NCI-H2171 (cell line): ENCODE data around the gene KRTCAP2.
"Not testable (repeated sequence)": the region's sequence is repeated elsewhere in the genome, so short reads cannot be mapped to it uniquely, and the experiment has no call there.

Source experiments
- DNase-seq: peaks from one replicate; lab custom pipeline; 2025; lab: John Stamatoyannopoulos, UW

Gene KRTCAP2

GRCh38 chr1:155199792-155200191, 26.7 kb upstream of the KRTCAP2 start:
- no peak for DNase-seq

DNA sequence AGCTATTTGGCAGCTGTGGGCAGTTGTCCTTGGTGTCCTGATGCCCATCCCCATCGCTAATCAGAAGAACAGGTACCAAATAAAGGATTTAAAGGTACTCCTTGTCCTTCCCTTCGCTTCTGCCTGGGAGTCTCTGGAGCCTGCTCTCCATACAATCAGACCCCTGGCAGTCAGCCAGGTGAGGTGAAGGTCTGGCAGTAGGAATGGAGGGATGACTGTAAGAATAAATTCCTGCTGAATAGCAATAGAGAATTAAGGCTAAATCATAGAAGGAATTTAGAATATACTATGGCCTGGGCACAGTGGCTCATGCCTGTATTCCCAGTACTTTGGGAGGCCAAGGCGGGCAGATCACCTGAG, 25.4 kb upstream of the KRTCAP2 start:
- DNase-seq = no peak

- DNase-seq = no peak
Observed at GRCh38 chr1:155197901-155198546, 24.9 kb upstream of the KRTCAP2 start.

DNA sequence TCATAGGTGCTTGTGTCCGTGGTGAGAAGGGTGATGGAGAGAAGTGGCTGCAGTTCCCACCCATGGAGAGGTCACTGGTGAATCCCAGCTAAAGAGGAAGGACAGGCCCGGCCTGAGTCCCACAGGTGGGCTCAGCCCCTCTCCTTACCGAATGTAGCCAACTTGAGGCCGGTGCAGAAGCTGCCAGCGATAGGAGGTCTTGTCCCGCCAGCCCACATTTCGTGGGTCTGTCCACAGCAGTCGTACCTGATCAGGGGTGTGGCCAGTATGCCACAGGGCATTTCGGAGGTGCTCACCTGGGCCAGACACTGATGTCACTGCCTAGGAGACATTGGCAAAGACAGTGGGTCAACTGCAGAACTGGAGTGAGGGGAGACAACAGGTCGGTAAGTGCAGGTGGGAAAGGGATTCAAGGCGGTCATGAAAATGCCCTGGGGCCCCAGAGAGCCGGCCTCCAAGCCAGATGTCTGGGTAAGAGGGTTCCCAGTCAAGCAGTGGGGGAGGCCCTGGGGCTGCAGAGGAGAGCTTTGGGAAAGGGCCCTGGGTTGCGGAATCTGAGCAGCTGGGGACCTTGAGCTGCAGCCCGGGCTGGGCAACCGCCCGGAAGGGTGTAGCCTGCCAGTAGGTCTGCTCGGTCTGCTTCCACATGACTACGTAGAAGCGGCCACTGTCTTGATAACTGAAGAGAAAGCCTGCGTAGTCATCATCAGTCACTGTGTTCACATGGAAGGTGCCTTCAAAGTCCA, 24.0 kb upstream of the KRTCAP2 start:
- DNase-seq = no peak

DNA sequence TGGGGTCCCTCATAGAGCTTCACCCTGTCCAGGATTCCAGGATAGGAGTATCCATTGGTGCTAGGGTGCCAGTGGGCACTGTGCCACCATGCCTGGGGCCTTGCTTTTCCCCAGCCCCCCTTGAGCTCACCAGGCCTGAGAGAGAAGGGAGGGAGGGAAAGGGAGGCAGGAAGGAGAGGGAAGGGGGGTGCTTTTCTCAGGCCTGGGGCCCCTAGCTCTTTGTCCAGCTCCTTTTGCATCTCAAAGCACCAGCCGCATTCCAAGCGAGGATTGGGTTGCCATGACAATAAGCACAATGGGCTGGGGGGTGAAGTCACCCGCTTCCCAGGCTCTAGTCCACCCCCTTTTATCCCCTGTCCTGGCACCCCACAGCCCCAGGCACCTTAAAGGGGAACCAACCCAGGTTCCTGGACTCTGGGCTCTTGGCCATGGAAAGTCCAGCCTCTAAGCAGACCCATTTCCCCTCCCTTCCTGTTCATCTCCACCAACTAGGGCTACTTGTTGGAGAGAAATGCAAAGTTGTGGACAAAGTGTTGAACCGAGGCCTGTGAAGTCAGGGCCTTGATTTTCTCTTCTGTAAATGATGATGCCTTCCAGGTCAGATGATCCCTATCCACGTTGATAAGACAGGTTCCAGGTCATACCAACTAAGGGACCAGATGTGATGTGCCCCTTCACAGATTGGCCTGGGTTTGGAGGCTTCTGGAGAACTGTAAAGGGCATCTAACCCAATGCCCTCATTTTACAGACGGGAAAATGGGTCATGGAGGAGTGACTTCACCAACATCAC, 23.2 kb upstream of the KRTCAP2 start:
- no peak for DNase-seq

- no peak for DNase-seq
Observed at GRCh38 chr1:155195201-155196102, 22.3 kb upstream of the KRTCAP2 start.

DNA sequence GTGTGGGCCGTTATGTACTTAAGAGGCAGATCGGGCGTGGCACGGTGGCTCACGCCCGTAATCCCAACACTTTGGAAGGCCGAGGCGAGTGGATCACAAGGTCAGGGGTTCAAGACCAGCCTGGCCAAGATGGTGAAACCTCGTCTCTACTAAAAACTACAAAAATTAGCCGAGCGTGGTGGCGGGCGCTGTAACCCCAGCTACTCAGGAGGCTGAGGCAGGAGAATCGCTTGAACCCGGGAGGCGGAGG, 20.8 kb upstream of the KRTCAP2 start:
- not testable (repeated sequence) for DNase-seq

DNA sequence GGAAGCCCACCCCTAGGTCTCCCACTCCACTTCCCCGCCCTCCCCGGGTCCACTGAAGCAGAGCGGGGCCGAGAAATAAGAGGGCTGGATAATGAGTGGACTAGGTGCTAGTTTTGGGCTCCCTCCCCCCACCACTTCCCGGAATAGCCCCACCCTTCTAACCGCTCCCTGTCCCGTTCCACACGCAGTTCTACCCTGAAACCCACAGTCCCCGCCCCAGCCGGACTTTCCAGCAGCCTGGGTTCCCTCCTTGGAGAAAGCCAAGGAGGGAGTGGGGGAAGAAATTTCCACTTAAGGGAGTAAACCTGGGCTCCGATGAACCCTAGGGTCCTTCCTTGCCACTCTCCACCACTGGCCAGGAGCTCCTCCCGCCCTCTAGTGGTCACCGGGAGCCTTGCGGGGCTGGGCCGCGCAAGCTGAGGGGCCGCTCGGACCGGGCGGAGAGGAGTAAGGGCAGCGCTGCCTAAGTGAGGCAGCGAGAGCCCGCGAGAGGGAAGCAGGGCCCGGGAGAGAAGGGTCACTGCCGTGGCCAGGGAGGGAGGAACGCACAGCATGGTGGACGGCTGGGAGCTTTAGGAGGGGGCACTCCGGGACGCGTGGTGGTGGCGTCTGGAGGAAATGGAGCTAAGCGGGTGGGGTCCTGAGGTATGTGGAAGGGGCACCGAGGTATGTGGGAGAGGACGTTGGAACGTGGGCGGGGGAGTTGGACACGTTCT, 20.3 kb upstream of the KRTCAP2 start:
- DNase-seq = peak; percentile 49

- DNase-seq = peak; percentile 45
Observed at GRCh38 chr1:155192346-155193274, 19.5 kb upstream of the KRTCAP2 start.

- DNase-seq = no peak
Observed at GRCh38 chr1:155191904-155192303, 18.8 kb upstream of the KRTCAP2 start.

DNA sequence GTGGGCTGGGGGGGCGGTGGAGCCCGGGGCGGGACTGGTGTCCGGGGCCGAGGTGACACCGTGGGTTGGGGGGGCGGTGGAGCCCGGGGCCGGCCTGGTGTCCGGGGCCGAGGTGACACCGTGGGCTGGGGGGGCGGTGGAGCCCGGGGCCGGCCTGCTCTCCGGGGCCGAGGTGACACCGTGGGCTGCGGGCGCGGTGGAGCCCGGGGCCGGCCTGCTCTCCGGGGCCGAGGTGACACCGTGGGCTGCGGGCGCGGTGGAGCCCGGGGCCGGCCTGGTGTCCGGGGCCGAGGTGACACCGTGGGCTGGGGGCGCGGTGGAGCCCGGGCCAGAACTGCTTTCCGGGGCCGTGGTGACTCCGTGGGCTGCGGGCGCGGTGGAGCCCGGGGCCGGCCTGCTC, 16.8 kb upstream of the KRTCAP2 start:
- DNase-seq = not testable (repeated sequence)

- no peak for DNase-seq
Observed at GRCh38 chr1:155188268-155188667, 15.2 kb upstream of the KRTCAP2 start.

DNA sequence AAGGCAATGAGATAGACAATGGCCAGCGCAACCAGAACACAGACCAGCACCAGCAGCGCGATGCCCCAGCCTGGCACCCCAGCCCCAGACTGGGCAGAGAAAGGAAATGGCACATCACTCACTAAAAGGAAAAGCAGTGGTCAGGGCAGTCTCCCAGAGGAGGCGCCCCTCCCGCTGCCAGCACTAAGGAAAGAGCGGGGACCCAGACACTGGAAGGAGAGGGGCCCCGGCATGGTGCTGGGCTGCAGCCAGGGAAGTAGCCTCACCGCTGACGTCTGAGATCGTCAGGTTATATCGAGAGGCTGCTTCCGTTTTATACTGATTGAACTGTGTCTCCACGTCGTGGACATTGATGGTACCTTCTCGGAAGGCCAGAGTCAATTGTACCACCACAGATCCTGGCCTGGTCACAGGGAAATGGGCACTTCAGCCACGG, 14.4 kb upstream of the KRTCAP2 start:
- DNase-seq = no peak

- no peak for DNase-seq
Observed at GRCh38 chr1:155186794-155187455, 13.8 kb upstream of the KRTCAP2 start.

DNA sequence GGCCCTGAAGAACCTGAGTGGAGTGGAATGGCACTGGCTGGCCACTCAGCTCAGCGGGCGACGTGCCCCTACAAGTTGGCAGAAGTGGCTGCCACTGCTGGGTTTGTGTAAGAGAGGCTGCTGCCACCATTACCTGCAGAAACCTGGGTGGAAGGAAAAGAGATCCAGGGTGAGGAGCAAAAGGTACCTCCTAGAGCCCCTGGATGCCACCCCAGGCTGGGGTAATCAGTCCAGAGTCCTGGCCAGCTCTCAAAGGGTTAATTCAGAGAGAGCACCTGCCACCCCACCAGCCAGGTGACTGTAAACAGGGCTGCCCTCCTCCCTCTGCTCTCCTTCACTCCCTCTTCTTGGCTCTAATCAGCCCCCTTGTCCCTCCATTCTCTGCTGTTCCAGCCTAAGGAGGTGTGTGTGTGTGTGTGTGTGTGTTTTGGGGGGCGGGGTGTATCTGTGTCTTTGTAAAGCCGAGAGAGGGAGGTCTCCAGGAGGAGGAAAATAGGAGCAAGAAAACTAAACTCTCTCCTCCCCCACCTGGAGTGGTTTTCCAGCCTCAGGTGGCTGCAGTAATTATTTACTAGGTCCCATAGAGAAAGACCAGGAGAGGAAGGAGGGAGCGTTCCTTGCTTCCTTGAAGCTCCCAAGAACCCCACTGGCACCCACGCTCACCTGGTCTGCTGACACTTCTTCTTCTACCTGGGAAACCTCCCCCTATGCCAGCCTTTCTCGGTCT, 13.1 kb upstream of the KRTCAP2 start:
- DNase-seq = no peak

DNA sequence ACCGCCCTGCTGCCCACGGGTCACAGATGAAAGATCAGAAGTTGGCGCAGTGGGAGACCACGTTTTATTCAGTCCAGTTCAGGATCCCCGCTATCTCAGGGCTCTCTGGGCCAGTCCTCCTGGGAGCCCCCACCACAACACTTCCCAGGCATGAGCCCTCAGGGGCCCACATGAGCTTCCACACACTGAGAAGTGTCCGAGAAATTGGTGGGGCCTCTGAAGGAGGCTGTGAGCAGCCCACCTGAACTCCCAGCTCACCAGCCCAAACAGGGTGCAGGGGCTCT, 12.6 kb upstream of the KRTCAP2 start:
- DNase-seq = no peak

- DNase-seq = no peak
Observed at GRCh38 chr1:155184835-155185782, 12.0 kb upstream of the KRTCAP2 start.

DNA sequence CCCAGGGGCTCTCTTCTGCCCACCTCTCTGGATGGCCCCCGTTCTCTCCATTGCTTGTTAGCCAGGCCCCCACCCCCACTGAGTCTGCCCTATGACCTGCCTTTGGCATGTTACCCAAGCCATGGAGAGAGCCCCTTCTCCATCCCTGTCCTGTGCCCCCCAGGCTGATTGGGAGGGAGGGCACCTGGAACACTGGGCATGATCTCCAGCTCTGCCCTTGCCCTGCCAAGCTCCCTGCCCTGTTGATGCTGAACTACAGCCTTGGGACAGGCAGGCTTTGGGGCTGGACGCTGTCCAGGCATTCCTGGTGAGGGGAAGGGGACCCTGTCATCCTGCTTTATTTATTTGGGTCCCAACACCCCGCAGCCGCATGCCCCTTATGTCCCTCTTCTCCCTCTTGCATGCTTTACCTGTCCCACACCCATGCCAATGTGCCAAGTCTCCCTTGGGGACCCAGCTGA, 11.3 kb upstream of the KRTCAP2 start:
- no peak for DNase-seq
